Activated CD4-positive, alpha-beta T cell treated with anti-CD3 and anti-CD28 coated beads, Interleukin-2, Interleukin-4, amounts not matched to agents 100 ng/mL and 50 ng/mL, durations not matched to agents 16 hours and 8 hours (primary cell): ENCODE data around the gene IL2RG.

Source experiments
- DNase-seq: peaks from one replicate; pipeline ENCODE4 v3.0.0-alpha.2; 2020; ENCODE audit warnings: low spot score

IL2RG gene

GRCh38 chrX:71107762-71108360 is 3.5 kb downstream of the IL2RG start:
- DNase-seq, result peak; percentile 57

- no peak for DNase-seq
These were observed 4.1 kb downstream of the IL2RG start for GRCh38 chrX:71107245-71107644.

DNA sequence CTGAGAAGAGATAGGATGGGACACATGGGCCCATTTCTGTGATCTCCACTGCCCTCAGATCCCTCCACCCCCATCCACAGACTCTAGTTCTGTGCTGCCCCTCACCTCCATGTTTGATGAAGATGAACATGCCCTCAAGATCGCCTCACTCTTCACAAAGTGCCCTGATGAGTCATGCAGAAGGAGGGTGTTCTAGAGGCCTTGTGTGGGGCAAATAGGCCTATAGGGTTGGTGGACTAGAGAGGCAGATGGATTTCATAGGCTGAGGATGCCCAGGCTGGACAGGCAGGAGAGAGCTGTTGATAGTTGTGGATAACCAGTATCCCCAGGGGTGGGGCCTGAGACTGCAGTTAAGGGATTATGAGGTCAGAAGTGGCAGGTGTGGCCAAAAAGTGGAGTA is 5.0 kb downstream of the IL2RG start, which contains the start of gene CXorf65:
CXorf65 (minus strand) TSS at position 314 of the 400 bp plus-strand sequence; CDS start at position 130, 184 bp downstream.
- DNase-seq, result peak; percentile 48

- DNase-seq, result no peak
These were observed 5.7 kb downstream of the IL2RG start for GRCh38 chrX:71105628-71106027.

DNA sequence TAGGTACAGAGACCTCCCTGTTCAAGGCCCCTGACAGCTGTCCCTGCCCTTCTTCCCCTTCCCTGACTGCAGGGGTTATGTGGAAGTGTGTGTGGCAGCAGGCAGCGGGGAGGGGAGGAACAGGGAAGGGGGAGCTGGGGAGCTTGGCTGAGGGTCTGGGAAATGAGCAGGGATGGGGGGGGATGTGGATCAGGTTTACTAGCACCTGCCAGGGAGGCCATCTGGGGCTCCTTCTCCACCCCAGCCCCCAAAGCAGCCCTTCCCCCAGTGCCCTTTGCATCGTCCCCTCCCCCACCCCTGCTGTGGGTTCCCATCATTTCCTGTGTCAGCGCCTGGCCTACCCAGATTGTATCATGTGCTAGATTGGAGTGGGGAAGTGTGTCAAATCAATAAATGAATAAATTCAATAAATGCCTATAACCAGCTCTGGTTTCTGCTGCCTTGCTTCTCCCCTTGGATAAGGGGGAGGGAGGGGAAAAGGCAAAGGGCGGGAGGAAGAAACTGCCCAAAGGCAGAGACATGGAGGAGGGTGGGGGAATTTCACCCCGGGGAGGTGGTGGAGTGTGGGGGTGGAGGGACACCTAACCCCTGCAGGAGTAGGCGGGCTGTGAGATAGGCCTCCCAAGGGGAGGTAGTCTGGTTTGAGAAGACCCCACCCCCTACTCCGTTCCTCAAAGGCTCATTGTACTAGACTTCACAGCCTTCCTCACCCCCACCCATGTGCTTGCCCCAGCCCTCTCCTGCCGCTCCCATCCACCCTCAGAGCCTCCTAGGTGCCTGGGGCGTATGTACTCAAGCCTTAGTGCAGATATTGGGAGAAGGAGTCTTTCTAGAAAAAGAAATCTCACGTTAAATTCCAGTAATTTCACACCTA is 8.0 kb downstream of the IL2RG start:
- peak; percentile 65 for DNase-seq

DNA sequence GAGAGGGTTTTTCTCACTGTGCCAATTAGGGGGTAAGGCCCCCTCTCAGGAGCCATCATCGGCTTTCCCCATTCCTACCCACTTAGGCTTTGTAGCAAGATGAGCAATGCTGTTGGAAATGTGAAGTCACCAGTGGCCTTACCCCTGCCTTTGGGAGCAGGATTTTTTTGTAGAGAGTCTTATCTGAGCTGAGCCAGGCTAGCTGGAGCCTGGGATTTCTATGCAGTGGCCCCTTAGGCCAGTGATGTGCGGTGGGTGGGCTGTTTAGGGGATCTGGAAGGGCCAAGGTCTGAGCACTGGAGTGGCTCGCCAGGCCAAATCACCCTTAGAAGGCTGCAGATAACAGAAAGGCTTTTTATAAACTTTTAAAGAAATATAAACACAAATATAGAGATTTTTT is 9.1 kb downstream of the IL2RG start:
- no peak for DNase-seq

GRCh38 chrX:71100581-71101505 is 10.5 kb downstream of the IL2RG start:
- DNase-seq, result no peak

GRCh38 chrX:71099736-71100135 is 11.6 kb downstream of the IL2RG start:
- no peak for DNase-seq

DNA sequence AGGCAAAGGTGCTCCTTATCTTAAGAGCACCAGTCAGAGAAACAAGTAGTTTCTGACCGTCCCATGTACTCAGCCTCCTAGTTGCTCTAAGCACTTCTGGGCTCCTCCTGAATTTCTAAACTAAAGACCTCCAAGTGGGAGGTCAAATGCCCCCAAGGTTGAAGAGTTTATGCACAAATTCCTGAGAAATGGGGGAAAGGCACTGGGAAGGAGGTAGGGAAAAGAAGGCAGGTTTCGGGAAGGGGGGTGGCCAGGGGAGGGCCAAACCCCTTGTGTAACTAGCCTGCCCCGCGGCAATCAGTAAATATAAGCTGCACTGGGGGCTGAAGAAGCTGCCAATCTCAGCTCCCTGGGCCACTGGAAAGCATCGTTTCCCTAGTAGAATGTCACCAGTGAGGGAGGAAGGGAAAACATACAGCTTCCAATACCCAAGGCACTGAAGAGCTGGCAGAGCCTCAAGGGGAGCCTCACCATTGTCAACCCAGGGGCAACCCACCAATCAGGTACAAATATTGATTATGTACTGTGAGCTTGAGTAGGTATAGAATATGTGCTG is 12.3 kb downstream of the IL2RG start:
- DNase-seq, result no peak

DNA sequence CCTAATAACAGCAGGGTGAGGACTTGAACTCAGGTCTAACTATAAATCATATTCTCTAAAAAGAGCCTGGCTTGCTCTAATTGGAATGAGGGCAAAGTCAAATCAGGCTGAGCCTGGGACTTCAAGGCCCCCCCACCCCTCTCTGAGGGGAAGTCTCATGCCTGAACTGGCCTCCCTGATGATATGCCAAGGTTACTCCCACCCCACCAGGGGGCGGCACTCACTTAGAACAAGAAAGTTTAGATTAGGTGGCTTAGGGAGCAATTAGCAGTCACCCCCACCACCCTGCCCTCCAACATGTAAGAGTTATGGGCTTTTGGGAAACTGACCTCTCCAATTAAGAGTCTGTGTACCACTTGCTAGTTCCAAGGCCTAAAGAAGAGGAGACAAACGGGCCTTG is 13.1 kb downstream of the IL2RG start:
- DNase-seq, result peak; percentile 62

DNA sequence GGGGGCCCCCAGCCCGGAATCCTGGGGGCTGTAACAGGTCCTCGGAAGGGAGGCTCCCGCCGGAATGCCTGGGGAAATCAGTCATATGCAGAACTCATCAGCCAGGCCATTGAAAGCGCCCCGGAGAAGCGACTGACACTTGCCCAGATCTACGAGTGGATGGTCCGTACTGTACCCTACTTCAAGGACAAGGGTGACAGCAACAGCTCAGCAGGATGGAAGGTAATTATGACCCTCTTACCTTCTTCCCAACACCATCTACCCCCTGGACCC is 14.7 kb downstream of the IL2RG start:
- DNase-seq, result no peak

GRCh38 chrX:71095981-71096759 is 15.2 kb downstream of the IL2RG start:
- no peak for DNase-seq

DNA sequence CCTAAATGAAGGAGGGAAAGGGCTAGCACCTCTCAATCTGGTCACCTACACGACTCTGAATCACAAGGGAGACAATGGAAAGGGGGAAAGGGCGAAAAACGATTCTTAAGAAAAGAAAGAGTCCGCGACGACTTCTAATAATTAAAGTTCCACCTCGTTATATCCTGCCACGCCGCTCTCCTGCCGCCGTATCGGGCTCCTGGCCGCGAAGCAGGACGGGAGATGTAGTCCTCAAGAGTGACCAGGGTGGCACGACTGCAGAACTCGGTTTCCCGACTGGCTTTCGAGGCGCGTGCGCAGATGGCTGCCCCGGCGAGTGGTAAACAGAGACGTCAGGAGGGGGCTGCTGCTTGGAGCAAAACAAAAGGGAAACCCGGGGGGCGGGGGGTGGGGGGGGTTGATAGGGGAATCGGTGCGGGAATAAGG is 15.8 kb downstream of the IL2RG start, which contains the start of gene FOXO4:
FOXO4 (plus strand) TSS at position 297 of the 426 bp plus-strand sequence. CDS start 678 bp downstream, outside the sequence.
- peak; percentile 90 for DNase-seq

DNA sequence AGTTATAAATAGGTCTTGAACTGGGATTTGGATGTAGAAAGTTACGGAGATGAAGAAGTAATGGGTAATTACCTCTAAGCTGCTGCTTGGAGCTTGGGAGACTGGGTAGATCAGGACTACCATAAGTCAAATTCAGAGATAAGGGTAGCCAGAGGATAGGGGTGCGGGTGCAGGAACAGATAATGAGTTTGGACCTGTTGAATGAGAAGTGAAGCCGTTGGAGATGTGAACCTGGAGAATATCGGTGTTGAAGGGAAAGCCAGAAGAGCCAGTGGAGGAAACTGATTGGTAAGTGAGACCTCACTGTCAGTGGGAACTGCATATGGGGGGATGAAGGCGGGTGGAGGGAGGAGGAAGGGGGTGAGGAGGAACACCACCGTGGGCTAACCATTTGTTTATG is 16.3 kb downstream of the IL2RG start:
- DNase-seq, result no peak

DNA sequence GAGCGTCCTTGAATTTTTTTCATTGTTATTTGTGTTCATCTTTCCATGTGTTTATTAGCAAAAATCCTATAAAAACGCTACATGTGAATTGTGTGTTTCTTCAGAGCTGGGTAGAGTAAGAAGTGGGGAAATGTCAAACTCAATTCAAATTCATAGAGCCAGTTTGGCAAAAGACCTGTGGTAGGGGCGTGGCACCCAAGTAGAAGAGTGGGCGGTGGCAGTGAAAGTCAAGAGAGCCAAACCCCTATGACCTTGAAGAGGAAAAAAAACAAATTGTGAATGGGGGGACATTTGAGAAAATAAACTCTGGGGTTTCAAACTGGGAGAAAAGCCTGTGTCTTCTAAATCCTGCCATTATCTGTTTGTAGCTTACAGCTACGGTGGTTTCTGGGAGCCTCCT is 20.1 kb downstream of the IL2RG start:
- DNase-seq, result no peak

- DNase-seq, result no peak
These were observed 25.5 kb downstream of the IL2RG start for GRCh38 chrX:71085900-71086299.

- no peak for DNase-seq
These were observed 28.6 kb downstream of the IL2RG start for GRCh38 chrX:71082822-71083221.

GRCh38 chrX:71082124-71082647 is 29.2 kb downstream of the IL2RG start:
- no peak for DNase-seq

GRCh38 chrX:71081330-71082123 is 29.9 kb downstream of the IL2RG start:
- no peak for DNase-seq

DNA sequence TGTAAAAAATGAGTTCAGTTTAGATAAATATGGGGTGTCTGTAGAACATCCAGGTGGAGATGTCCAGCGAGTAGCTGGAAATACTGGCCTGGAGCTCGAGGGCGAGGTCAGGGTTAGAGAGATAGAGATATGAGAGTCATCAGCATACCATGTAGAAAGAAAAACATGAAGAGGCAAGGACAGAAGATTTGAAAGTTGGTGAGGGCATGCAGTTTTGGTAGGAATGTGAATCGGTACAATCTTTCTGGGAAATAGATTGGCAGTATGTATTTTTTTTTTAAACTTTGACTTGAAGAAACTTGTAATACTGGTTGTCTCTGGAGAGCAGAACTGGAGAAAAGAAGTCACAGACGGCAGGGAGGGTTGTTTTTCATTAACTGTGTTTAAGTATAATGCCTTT is 40.8 kb downstream of the IL2RG start:
- DNase-seq, result no peak
